NCI-H82 treated with DMSO at 0.1 percent for 48 hours (cell line): Measurements from ENCODE around the gene OST4.
"Not testable (repeated sequence)": the region's sequence is repeated elsewhere in the genome, so short reads cannot be mapped to it uniquely, and the experiment has no call there.

Experiments used
- DNase-seq: peaks from one replicate; lab custom pipeline; 2025; ENCODE audit not compliant: unreplicated experiment; lab: John Stamatoyannopoulos, UW

The OST4 gene

DNA sequence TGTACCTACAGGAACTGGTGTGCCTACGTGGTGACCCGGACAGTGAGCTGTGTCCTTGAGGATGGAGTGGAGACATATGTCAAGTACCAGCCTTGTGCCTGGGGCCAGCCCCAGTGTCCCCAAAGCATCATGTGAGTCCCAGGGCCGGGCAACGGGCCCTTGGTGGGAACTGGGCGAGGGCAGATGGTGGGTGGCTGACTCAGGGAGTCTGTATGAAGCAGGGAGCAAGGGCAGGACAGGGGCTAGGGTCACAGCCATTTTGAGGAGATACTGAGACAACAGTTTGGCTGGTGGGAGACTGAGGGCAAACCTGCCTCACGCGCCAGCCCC is 8.7 kb upstream of the OST4 start:
- DNase-seq = no peak

DNA sequence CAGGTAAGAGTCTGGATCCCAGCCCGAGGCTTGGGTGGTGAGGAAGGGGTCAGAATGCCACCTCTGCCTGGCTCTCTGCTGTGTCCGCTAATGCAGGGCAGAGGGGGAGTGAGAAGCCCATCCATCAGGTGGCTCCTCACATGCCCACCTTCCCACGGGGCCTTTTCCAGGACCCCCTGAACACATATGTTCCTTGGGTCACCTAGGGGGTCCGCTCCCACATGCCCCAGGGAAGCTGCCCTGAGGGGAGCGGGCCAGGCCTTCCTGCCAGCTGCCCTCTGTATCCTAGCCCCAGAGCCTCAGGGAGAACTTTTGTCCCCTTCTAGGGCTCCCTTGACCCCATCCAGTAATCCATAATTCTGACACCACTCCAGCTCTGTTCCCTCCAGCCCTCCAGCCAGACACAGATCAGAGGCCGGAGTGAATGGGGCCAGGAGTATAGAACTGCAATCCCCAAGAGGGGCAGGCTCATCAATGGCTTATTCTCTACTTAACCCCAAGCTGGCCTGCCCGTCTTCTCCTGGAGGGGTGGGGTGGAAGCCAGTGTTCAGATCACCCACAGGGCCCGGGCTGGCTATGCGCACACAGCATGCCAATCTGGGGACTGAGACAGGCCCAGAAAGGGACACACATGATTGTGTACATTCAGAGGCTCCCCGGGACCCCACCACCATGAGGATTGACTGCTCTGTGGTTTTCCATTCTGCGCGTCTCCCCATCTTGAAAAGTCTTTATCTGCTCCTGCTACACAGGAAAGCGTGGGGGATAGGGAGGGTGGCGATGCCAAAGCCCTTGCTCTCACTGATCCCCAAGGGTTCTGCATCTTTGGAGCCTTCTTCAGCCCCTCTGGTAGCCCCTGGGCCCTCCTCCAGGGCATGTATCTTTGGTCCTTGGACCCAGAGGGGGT is 8.0 kb upstream of the OST4 start:
- DNase-seq = no peak

DNA sequence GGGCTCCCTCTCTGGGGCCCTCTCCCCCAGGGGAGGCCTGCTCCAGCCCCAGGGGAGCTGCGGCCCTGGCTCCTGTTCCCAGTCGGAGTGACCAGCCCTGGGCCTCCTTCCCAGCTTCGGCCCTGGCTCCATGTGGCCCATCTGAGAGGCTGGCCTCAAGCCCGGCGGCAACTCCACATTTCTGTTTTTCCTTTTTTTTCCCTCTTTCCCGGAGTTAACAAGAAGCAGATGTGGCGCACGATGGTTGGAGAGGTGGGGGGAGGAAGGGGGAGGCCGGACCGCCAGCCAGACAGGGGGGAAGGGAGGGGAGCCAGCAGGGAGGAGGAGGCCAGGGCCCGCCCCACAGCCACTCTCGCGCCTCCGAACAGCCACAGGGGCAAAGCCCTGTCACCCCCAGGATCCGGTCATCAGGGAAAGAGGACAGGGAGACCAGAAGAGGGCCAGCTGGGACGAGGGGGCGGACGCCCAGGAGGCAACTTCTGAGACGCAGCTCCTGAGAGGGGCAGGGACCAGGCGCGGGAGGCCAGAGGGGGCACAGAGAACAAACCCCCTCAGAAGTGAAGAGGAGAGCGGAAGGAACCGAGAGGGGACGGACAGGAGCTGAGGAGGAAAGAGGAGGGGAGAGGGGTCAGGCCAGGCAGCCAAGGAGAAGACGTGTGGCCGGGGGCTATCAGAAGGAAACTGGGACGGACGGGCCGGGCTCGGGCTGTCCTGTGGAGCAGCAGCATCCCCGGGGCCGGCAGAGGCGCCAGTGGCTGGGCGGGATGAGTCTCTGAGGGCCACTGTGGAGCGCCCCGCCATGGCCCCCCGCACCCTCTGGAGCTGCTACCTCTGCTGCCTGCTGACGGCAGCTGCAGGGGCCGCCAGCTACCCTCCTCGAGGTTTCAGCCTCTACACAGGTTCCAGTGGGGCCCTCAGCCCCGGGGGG is 7.1 kb upstream of the OST4 start, which contains the start of gene EMILIN1:
TSS of gene EMILIN1 (plus strand) at position 349 of the 928 bp plus-strand sequence. CDS start at position 800, 451 bp downstream.
- no peak for DNase-seq

DNA sequence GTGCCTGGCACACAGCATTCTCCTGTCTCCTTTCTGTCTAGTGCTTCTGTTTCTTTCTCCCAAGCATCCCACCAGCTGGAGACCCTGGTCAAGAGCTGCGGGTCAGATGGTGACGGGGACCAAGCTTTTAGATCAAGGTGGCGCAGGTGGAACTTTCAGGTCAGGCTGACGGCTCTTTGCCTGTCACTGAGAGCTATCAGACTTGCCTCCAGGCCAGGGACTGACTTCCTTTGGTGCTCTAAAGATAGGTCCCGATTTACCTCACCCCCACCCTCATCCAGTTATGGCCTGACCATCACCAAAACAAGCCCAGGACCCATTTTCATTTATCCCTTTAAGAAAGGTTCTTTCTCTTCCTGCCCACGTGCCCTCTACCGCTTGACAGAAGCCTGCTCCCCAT is 5.8 kb upstream of the OST4 start:
- no peak for DNase-seq

DNA sequence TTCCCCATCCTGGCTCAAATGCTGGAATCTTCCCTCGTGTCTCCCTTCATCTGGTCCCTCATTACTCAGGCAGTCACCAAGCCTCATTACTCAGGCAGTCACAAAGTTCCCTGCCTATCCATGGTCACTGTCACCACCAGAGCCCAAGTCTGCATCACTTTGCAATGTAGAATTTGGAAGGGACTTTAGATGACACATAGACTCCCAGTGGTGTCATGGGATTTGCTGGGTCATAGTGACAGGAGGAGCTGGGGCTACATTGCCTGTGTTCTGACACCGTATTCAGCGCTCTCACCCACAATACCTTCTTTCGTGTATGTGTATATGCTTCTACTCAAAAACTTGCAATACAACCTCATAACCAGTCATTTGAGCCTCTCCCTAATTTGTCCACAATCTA is 4.9 kb upstream of the OST4 start:
- no peak for DNase-seq

DNA sequence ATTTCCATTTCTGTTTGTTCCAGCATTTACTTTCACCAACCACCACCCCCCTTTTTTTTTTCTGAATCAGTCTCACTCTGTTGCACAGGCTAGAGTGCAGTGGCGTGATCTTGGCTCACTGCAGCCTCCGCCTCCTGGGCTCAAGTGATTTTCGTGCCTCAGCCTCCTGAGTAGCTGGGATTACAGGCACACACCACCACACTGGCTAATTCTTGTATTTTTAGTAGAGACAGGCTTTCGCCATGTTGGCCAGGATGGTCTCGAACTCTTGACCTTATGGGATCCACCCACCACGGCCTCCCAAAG is 4.1 kb upstream of the OST4 start:
- not testable (repeated sequence) for DNase-seq

DNA sequence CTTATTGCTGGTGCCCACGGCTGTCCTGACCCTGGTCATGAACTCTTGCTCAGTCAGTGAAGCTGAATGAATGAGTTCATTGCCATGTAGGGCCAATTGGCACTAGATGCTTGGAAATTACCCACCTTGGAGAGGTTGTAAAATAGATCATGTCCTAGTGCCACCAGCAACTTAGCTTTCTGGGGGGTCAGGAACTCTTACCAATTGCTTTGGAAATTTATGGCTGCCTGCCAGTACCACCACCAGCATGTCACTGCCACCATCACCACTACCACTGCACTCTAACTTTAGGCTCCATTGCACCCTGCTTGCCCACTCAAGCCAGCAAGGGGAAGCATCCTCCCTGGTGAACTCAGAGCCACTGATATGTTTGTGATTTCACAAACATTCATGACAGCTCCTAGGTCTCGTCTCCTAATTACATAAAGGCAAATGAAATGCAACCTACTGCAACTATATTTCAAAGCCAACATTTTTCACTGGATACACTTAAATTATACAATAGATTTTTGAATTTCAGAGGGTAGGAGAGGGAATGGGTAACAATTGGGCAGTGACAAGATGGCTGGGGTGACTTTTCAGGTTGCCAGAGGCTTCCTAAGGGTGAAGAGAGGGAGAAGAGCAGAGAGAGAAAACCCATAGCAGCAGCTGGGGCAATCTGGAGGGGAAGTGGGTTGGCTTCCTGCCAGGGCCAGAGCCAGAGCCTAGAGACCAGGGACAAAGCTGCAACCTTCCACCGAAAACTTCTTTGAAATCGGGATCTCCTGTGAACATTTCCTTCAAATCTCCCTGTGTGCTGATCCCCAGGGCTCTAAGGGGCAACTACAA is 3.5 kb upstream of the OST4 start:
- peak; percentile 18 for DNase-seq

DNA sequence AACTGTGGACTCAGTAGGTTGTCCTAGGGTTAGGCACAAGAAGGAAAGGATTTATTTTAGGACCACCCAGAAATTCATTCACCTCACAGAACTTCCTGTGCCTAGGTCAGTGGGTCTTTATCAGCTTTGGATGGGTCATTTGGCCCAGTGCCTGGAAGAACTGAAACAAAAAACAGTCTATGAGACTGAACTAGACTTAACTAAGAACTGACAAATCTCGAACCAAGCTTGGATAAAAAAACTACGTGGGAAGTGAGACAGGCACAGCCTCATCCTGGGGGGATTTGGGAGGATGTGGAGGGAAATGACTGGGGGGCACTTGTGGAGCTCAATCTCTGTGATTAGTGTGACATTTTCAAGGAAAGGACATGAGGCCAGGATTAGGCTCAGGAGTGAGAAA is 2.3 kb upstream of the OST4 start:
- no peak for DNase-seq

DNA sequence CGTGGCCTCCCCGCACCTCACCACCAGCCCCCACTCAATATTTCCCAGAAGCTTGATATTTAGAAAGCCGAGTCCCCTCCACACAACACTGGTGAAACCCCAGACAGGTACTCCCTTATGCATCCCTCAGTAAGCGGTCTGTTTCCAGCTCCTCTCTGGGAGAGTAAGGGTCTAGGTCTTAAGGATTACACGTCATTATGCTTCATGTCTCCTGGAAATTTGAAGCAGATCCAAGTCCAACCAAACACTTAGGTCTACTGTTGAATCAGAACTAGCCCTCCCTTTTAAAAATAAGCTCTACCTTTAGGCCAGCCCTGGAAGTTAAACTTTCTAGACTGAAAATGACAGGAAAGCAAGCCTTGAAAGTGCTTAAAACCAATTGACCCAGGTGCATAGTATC is 1.5 kb upstream of the OST4 start:
- no peak for DNase-seq

DNA sequence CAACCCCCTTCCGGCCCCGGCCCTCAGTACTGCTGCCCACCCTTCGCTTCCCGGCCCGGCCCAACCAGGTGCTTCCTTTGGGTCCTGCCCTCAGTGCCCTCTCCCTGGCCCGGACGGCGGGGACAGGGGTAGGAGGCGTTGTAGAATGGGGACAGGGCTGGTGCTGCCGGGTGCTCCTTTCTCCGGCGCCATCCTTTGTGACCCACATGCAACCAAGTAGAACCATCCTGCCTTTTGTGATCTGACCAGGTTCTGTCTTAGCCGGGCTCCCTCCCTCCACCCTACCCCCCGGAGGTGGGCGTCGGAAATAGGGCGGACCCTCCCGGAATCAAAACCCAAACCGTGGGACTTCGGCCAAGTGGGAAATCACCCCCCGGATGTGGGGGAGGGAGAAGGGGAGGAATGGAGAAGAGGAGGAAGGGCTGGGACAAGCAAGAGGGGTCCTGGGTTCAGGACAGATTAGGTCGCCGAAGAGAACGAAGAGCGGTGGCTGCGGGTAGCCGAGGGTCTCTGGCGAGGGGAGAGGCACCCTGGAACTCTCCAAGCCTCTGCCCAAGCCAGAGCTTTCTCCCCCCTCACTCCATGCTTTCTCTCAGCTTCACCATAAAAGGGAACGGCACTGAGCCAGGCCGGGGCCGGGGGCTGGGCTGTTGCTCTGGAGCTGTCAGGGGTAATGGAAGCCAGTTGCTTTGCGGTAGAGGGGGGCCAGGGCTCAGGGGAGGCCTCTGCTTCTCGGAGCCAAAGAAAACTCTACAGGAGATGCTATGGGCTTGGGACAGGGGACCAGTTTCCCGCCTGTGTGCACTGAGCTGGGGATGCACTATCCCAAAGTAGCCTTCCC is 756 bp upstream of the OST4 start:
- DNase-seq = no peak

DNA sequence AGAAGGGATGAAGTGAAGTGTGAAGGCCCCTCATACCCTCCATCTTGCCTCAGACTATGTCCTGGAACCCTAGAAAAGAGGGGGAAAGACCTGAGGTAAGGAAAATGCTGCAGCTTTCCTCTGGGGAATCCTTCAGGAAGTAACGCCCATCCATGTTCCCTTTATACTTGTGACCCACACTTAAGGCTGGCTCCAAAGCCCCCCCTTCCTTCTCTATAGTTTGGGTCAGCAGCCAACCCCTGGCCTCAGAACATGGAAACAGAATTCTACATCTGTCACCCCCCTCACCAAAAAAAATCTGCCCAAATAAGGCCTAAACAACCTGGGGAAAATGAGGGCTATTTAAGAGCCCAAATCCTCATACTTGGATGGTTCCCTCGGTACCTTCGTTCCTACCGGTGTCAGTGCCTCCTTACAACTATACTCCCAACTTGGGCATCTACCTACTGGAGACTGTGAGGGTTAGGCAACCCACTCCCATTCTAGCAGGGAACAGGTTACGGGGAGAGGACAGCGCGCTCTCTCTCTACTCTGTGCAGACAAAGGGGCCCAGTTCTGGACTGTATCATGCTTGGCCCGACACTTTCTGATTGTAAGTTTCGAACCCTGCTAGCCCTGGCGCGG is 689 bp downstream of the OST4 start:
- no peak for DNase-seq

DNA sequence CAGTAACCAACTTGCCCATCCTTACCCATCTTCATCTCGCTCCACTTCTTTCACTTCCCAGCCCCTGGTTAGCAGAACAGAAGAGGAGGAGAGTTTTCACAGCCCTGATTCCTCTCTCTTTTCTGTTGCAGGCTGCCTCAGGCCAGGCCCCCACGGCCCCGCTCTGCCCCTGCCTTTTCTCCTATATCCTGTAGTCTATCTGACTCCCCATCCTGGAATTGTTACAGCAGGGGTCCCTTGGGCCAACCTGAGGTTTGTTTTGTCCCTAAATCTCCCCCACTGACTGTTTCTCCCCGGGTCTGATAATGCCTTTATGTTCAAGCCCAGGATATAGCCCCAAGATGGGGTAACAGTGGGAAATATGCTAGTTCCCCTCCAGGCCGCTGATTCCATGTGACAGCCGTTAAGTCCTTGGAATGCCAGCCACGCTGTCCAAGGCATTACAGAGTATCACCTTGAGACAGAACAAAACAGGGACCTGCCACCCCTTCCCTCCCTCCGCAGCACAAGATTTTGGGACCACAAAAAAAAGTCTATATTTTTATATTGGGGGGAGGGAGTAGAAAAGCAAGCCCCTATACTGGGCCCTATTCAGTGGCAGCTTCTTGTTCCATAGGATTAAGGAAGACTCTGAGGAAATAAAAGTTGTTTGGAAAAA is 1.4 kb downstream of the OST4 start:
- no peak for DNase-seq

DNA sequence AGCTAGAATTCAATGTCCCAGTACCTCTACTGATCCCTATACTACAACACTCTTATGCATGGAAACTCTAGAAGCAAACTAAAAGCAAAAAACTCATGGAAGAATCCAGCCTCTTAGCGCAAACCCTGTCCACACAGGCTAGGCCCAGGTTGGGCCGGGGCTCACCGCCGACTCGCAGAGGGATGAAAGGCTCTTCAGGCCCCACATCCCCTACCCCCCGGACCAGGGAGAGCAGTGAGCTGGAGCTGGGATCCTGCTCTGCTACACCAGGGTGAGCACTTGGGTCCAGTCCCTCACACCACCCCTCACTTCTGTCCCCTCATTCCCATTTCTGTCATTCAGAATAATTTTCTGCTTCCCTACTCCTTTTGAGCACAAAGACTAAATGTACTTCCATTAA is 2.0 kb downstream of the OST4 start:
- DNase-seq = no peak

DNA sequence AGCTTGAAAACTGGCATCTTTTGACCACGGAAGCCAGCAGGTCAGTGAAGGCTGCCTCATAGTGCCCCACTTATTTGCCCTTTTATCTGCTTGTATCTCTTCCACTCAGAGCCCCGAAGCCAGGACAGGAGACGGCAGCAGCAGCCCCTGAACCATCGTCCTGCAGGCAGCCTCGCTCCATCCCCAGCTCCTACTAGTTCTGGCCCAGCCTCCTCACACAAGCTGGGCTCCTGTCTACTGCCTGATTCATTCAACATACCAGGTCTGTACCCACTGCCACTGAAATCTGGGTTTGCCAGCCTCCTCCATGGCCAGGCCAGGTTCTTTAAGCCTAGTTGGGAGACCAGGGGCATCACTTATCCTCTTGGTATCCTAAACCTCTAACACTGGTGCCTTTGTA is 4.1 kb downstream of the OST4 start:
- DNase-seq = no peak

DNA sequence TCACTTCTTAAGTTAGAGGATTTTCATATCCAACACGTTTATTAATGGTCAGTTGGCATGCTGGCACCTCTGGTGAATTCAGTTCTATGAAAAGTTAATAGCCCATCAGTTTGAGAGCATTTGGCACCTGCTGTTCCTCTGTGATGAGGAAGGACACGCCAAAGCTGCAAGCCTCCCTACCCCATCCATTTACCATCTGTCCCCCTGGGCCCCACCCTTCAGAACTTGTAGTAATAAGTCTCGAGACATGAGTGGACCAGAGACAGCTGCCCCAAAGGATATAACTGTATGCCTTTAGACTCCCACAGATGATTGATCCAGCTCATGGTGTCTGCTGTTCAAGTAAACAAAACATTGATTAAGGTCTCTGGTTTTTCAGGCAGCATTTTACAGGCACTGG is 6.3 kb downstream of the OST4 start:
- no peak for DNase-seq

DNA sequence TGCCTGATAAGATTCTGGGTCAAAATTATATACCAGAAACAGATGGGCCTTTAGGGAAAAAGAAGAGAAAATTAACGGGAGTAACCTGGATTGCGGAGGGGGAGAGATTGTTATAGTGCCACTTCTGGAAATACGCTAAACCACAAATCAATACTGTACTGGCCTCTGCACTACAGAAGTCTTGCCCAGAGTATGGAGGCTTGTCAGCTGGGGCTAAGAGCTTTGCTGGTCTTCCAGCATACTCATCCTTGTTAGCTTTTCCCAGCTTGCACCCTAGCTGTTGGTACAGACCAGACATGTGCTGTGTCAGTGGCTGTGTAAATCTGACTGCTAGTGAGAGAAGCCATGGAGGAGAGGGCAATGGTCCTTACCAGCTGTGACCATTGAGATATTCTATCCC is 11.1 kb downstream of the OST4 start:
- no peak for DNase-seq

DNA sequence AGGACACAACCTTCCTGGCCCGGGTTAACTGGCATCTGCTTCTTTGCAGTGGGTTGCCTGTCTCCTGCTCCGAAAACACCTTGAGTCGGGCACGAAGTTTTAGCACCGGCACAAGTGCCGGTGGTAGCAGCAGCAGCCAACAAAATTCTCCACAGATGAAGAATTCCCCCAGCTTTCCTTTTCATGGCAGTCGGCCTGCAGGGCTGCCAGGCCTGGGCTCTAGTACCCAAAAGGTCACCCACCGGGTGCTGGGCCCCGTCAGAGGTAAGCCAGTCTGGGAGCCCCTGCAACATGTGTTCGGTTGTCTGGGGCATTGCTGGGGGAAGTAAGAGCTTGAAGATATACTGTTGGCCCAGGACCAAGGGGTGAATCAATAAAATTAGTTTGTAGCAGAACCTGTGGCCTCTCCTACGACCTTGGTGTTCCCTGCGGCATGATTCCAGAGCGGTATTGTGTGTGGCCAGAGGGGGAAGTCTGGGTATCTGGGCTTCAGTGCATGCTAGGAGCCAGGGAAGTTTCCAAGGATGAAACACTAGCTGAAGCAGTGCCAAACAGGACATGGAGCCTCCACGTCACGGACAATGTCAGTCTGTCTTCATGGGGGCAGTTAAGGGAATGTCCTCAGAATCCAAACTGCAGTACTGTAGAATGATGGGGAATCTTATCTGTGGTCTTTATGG is 12.2 kb downstream of the OST4 start:
- DNase-seq = no peak

DNA sequence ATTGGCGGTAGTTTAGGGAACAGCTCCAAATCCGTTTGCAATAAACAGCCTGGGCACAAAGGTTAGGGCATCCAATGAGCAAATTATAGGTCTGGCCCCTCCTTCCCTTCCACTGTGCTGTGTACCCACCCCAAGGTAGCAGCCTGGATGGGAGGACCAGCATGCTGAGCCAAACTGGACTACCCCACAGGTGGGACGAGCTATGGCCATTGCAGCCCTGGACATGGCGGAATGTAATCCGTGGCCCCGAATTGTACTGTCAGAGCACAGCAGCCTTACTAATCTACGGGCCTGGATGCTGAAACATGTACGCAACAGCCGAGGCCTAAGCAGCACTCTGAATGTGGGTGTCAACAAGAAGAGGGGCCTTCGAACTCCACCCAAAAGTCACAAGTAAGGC is 13.2 kb downstream of the OST4 start:
- no peak for DNase-seq

DNA sequence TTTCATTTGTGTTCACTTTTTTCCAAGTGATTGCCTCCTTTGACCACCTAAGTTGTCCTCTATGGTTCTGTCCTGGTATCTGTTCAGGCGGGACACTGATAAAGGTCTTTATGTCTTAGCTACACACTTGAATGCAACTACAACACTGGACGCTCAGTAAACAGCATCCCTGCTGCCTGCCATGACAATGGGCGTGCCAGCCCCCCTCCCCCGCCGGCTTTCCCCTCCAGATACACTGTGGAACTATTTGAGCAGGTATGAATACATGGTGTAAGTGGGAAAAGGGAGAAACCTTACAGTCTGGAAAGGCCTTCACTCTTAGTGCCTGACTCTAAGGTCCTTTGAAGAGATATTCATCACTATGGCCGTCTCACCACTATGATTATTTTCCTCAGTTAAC is 14.3 kb downstream of the OST4 start:
- no peak for DNase-seq
